Stimulated activated CD4-positive, alpha-beta T cell treated with anti-CD3 and anti-CD28 coated beads, TNF-alpha, amount 100 ng/mL, for 48 hours (primary cell): Measurements from ENCODE around the gene DNAJB6.
"Not testable (repeated sequence)": the region's sequence is repeated elsewhere in the genome, so short reads cannot be mapped to it uniquely, and the experiment has no call there.

ENCODE experiments used
- DNase-seq, 3 donors: peaks; one replicate each; pipeline ENCODE4 v3.0.0-alpha.2; 2020; ENCODE audit warnings: low read depth in 3 of 3

Gene DNAJB6

GRCh38 chr7:157323401-157323800 lies 13.4 kb upstream of the DNAJB6 start:
- no peak for DNase-seq

- no peak for DNase-seq
Measured at GRCh38 chr7:157329447-157329846, 7.4 kb upstream of the DNAJB6 start.

- DNase-seq: not testable (repeated sequence)
Measured at GRCh38 chr7:157330567-157330966, 6.2 kb upstream of the DNAJB6 start.

GRCh38 chr7:157331049-157331448 lies 5.8 kb upstream of the DNAJB6 start:
- not testable (repeated sequence) for DNase-seq

- no peak for DNase-seq
Measured at GRCh38 chr7:157335236-157335635, 1.6 kb upstream of the DNAJB6 start.

GRCh38 chr7:157335991-157336382 lies 817 bp upstream of the DNAJB6 start:
- DNase-seq: no peak

- peak; percentile 40 to 78 (median 54) for DNase-seq
Measured at GRCh38 chr7:157337316-157338149, 729 bp downstream of the DNAJB6 start.

- peak in 2 of 3 donors; percentile 47 to 51 for DNase-seq
Measured at GRCh38 chr7:157339777-157340677, 3.2 kb downstream of the DNAJB6 start.

GRCh38 chr7:157347217-157347904 lies 10.6 kb downstream of the DNAJB6 start:
- no peak for DNase-seq

GRCh38 chr7:157348548-157348947 lies 11.7 kb downstream of the DNAJB6 start:
- no peak for DNase-seq

- DNase-seq: no peak
Measured at GRCh38 chr7:157352516-157352915, 15.7 kb downstream of the DNAJB6 start.

GRCh38 chr7:157355784-157356511 lies 19.1 kb downstream of the DNAJB6 start:
- no peak for DNase-seq

GRCh38 chr7:157357129-157358040 lies 20.6 kb downstream of the DNAJB6 start:
- no peak for DNase-seq

- no peak for DNase-seq
Measured at GRCh38 chr7:157358041-157358752, 21.4 kb downstream of the DNAJB6 start.

GRCh38 chr7:157358753-157359096 lies 21.9 kb downstream of the DNAJB6 start:
- DNase-seq: no peak

GRCh38 chr7:157359581-157359980 lies 22.8 kb downstream of the DNAJB6 start:
- DNase-seq: no peak

- no peak for DNase-seq
Measured at GRCh38 chr7:157360483-157361025, 23.8 kb downstream of the DNAJB6 start.

- no peak for DNase-seq
Measured at GRCh38 chr7:157361537-157361936, 24.7 kb downstream of the DNAJB6 start.

- no peak for DNase-seq
Measured at GRCh38 chr7:157362729-157363128, 25.9 kb downstream of the DNAJB6 start.
